CD4-positive, alpha-beta T cell treated with Interleukin-6 for 4 hours (primary cell): ENCODE measurements around the gene C5orf24.
"Not testable (repeated sequence)": the region's sequence is repeated elsewhere in the genome, so short reads cannot be mapped to it uniquely, and the experiment has no call there.

ENCODE experiments used
- DNase-seq: peaks from one replicate; pipeline ENCODE4 v3.0.0-alpha.2; 2020; ENCODE audit warnings: mixed read lengths

Gene C5orf24

DNA sequence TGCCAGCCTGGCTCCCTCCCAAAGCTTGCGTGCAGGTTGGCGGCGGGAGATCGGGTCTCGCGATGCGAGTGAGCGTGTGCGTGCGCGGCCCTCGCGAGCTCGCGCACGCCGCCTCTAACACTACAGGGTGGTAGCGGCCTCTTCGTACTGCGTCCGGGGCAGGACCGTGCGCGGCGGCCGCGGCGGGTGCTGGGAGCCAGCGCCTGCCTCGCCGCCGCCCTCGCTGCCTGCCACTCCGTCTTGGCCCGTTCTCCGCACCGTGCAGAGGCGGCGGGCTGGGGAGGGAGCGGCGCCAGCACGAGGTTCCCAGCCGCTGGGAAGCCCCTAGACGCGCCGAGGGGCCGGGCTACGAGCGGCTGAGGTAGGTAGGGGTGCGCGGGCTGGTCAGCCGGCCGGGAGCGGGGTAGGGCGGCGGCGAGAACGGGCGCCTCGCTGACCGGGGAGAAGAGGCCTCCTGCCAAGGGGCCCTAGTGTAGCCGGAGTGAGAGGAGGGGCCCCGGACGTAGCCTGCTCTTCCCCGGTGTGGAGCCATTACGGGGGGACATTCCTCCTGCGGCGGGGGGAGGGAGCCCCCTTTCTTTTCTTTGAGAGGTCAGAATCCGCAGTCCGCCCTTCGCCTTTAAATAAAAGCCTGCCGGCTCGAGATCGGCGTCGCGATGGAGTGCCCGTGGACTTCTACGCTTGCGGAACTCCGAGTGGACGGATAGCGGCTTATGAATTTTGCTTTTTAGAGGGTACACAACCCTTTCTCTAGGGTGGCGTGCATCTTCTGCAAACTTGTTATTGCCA is at the start of gene C5orf24:
C5orf24 (plus strand) TSS at position 117 of the 789 bp plus-strand sequence. CDS start 8,933 bp downstream, outside the sequence.
- DNase-seq: peak; percentile 94

DNA sequence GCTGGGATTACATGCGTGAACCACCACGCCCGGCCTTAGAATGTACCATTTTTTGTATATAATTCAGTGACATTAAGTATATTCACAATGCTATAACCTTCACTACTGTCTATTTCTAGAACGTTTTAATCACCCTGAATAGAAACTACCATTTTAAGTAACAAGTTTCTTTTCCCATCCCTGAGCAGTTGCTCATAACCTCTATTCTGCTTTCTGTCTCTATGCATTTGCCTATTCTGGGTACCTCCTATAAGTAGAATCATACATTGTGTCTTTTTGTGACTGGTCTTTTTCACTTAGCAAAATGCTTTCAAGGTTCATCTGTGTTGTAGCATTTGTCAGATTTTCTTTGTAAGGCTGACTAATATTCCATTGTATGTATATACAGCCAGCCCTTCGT is 47.3 kb upstream of the C5orf24 start:
- DNase-seq: no peak

DNA sequence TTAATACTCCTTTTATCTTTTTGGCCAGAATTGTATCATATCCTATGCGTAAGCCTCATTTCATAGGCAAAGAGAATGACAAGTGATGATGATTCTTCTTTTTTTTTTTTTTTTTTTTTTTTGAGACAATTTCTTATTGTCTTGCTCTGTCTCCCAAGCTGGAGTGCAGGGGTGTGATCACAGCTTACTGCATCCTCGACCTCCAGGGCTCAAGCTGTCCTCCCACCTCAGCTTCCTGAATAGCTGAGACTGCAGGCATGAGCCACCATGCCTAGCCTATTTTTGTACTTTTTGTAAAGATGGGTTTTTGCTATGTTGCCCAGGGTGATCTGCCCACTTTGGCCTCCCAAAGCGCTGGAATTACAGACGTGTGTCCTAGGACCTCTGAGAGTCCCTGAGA is 41.9 kb upstream of the C5orf24 start:
- no peak for DNase-seq

- DNase-seq: no peak
Measured at GRCh38 chr5:134813407-134813806, 32.4 kb upstream of the C5orf24 start.

DNA sequence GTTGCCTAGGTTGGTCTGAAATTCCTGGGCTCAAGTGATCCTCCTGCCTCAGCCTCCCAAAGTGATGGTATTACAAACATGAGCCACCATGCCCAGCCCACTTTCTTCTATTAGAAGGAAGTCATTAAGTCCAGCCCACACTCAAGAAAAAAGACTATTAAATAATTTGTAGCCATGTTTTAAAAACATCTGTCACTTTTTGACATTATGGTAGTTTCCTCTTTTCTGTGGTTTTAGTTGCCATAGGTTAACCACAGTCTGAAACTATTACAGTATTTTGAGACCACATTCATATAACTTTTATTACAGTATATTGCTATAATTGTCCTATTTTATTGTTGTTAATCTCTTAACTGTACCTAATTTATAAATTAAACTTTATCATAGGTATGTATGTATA is 31.9 kb upstream of the C5orf24 start:
- no peak for DNase-seq

DNA sequence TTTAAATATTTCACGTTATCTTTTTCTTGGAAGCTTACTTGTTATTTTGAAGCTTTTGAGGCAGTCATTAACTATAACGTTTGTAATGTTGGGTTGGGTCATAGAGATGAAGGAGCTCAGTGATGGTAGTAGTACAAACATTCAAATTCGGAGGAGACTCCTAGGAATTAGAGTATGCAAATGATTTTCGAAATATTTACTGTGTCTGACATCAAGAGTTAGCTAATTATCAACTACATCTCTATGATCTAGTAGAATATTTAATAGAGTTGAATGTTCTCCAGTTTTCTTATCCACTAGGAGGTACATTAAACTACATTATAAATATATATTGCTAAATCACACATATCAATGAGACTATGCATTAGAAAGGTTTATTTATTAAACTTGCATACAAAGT is 28.8 kb upstream of the C5orf24 start:
- no peak for DNase-seq

DNA sequence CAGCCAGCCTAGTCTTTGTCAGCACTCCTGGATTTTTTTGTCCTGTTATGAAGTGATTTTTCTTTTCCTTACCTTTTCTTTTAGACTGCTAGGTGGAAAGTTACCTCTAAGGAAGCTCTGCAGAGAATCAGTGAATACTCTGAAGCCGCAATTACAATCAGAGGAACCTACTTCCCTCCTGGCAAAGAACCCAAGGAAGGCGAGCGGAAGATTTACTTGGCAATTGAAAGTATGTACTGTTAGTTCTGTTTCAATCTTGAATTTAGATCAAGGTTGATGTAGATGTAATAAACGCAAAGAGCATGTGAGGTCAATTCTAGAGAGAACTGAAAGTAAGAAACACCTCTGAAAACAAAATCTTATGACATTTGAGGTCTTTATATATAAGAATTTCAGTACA is 27.0 kb upstream of the C5orf24 start:
- DNase-seq: no peak

- DNase-seq: no peak
Measured at GRCh38 chr5:134819407-134819963, 26.3 kb upstream of the C5orf24 start.

DNA sequence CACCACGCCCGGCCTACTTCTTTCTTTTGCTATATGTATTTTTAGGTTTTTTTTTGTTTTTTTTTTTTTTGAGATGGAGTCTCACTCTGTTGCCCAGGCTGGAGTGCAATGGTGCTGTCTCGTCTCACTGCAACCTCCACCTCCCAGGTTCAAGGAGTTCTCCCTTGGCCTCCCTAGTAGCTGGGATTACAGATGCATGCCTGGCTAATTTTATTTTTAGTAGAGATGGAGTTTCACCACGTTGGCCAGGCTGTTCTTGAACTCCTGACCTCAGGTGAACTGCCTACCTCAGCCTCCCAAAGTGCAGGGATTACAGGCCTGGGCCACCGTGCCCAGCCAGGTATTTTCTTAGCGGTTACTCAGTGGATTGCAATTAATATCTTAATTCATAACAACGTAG is 23.9 kb upstream of the C5orf24 start:
- no peak for DNase-seq

GRCh38 chr5:134824681-134825080 is 21.1 kb upstream of the C5orf24 start:
- DNase-seq: no peak

GRCh38 chr5:134825212-134825611 is 20.6 kb upstream of the C5orf24 start:
- DNase-seq: no peak

- DNase-seq: no peak
Measured at GRCh38 chr5:134833340-134834032, 12.3 kb upstream of the C5orf24 start.

DNA sequence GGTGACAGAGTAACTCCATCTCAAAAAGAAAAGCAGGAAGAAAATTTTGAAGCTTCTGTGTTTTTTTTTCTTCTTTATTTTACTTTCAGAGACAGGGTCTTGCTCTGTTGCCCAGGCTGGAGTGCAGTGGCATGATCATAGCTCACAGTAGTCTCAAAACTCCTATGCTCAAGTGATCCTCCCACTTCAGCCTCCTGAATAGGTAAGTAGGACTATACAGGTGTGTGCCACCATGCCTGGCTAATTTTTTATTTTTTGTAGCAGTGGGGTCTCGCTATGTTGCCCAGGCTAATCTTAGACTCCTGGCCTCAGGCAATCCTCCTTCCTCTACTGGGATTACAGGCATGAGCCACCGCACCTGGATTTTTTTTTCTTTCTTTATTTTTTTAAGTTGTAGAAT is 10.1 kb upstream of the C5orf24 start:
- no peak for DNase-seq

- DNase-seq: no peak
Measured at GRCh38 chr5:134837530-134838181, 8.1 kb upstream of the C5orf24 start.

GRCh38 chr5:134838361-134838760 is 7.4 kb upstream of the C5orf24 start:
- DNase-seq: not testable (repeated sequence)

DNA sequence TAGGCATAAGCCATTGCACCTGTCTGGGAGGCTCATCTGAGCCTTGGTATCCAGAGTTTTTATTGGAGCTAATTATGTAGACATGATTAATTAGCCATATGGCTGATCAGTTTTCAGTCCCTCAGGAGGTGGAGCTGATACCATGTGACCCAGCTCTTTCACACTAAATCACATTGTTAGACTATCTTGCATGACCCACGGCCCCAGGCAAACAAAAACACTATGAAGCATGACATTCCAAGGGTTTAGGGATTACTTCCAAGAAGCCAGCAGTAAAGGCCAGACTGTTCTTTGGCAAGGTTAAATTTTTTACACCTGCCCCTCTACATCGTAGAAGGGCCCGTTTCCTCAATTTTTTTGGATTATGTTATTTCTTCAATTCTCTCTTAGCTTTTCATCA is 5.0 kb upstream of the C5orf24 start:
- DNase-seq: no peak

GRCh38 chr5:134844252-134844651 is 1.5 kb upstream of the C5orf24 start:
- no peak for DNase-seq

- no peak for DNase-seq
Measured at GRCh38 chr5:134845335-134845851, 375 bp upstream of the C5orf24 start.

GRCh38 chr5:134846641-134846960 is 833 bp downstream of the C5orf24 start:
- DNase-seq: no peak

GRCh38 chr5:134849434-134849933 is 3.7 kb downstream of the C5orf24 start:
- DNase-seq: not testable (repeated sequence)

DNA sequence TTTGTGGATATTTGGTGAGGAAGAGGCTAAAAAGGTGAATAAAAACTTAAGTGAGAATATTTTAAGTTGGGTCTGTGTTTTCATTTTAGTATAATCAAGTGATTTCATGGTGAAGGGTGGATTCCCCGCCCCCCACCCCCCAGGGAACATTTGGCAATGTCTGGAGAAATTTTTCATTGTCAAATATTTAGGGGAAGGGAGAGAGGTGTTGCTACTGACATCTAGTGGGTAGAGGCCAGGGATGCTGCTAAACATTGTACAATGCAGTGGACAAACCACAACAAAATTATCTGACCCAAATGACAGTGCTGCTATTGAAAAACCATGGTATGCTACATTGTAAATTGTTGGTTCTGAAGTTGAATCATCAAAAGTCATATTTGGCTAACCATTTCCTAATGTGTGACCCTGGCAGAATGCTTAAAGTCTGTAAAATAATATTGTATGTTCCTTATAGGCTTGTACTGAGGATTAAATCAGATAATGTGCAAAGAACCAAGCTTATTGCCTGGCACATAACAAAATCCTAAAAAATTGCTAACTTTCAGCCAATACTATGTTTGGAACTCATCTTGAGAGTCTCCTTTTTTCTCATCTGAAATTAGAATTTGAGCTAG is 5.6 kb downstream of the C5orf24 start:
- DNase-seq: no peak

- DNase-seq: not testable (repeated sequence)
Measured at GRCh38 chr5:134856465-134856864, 10.7 kb downstream of the C5orf24 start.

- no peak for DNase-seq
Measured at GRCh38 chr5:134857401-134857800, 11.6 kb downstream of the C5orf24 start.
